Measurements from ENCODE around the gene CYTH1.

GRCh38 chr17:78710607-78711006 lies 71.5 kb downstream of the CYTH1 start:
- no peak for TF ChIP-seq CEBPB (IDR thresholded peaks at IDR 0.05)
- no peak for TF ChIP-seq RAD21 (IDR thresholded peaks at IDR 0.05; ENCODE audit: low read depth)
- no peak for TF ChIP-seq TAF1 (IDR thresholded peaks at IDR 0.05; ENCODE audit: low read depth)
- TF ChIP-seq EGR1 (IDR thresholded peaks at IDR 0.05) = no peak
- no peak for TF ChIP-seq EP300 (IDR thresholded peaks at IDR 0.05; ENCODE audit: borderline replicate concordance)
- TF ChIP-seq TEAD4 (IDR thresholded peaks at IDR 0.05) = no peak
- no peak for TF ChIP-seq TCF12 (IDR thresholded peaks at IDR 0.05; ENCODE audit: low read depth)
- no peak for TF ChIP-seq REST (IDR thresholded peaks at IDR 0.05; ENCODE audit: low read depth)
- no peak for TF ChIP-seq CREB1 (IDR thresholded peaks at IDR 0.05; ENCODE audit: low read depth)
- TF ChIP-seq NFIC (IDR thresholded peaks at IDR 0.05) = no peak
- TF ChIP-seq FOXM1 (IDR thresholded peaks at IDR 0.05; ENCODE audit: borderline replicate concordance, low read depth) = no peak
- TF ChIP-seq YY1 (IDR thresholded peaks at IDR 0.05; ENCODE audit: low read depth) = no peak
- TF ChIP-seq ZBTB7A (IDR thresholded peaks at IDR 0.05; ENCODE audit: low read depth) = no peak
- TF ChIP-seq USF1 (IDR thresholded peaks at IDR 0.05) = no peak

Data from Ishikawa (cell line).